Lower leg skin (tissue), 4 donors: ENCODE measurements around the gene SVEP1. TPM values are rescaled to one million over a fixed set of nuclear protein-coding genes. Genes with fewer than 3 reads are reported as not detected.
"Not testable (repeated sequence)": the region's sequence is repeated elsewhere in the genome, so short reads cannot be mapped to it uniquely, and the experiment has no call there.

Source experiments
- DNase-seq, 2 donors: peaks; one replicate each; pipeline ENCODE4 v3.0.0-alpha.2; 2019; ENCODE audit warnings: low spot score in 2 of 2
- H3K4me3 ChIP-seq: fragments of 200-600 bp; sonication (generic); 2 replicates; pipeline ENCODE4 v1.5.1; 2017; ENCODE audit warnings: mild to moderate bottlenecking, low read depth; ENCODE audit not compliant: poor library complexity, severe bottlenecking
- CTCF ChIP-seq, 3 donors: fragments of 450-650 bp; IDR thresholded peaks; one replicate each; pipeline ENCODE4 v1.5.1; 2016; ENCODE audit warnings: antibody characterized with exemption in 3 of 3, mild to moderate bottlenecking in 3 of 3, moderate library complexity in 2 of 3
- POLR2A ChIP-seq, 2 donors: fragments of 450-650 bp; IDR thresholded peaks; one replicate each; pipeline ENCODE4 v1.6.1; 2016 to 2017; ENCODE audit warnings: antibody characterized with exemption in 2 of 2, mild to moderate bottlenecking in 1 of 2, moderate library complexity in 1 of 2
- WGBS, 2 donors: methylation state at CpG; one replicate each; pipeline ENCODE4 v1.1.5; 2018; 5-methylcytosine and 5-hydroxymethylcytosine counted together
- intact Hi-C: fragments of 100-400 bp; cut with DNase I; formaldehyde crosslinking; loops from one replicate; pipeline ENCODE4 v1.15.0; 2023; ENCODE audit warnings: low total_unique reads
- total RNA-seq, 4 donors: library from RNA; depleted of rRNA; stranded (reverse); fragments of >200 nt; gene quantifications; one replicate each; pipeline ENCODE4 v1.1.0, GENCODE V29; 2016

The SVEP1 gene
- total RNA-seq, 4 donors from 2014 or later = 11.1 to 39.0 (median 14.7) TPM

GRCh38 chr9:110414471-110414870, 165.1 kb downstream of the SVEP1 start:
- no peak for DNase-seq
- intact Hi-C loops = no loop called here
- no peak for TF ChIP-seq CTCF (IDR thresholded peaks at IDR 0.05)
- no peak overlapping the region for H3K4me3 ChIP-seq
- 64 to 67% methylated on average over 2 of the region's 2 CpGs for WGBS, 2 donors

- no peak overlapping the region for H3K4me3 ChIP-seq
- no peak for DNase-seq
- 78 to 90% methylated on average over 5 of the region's 5 CpGs for WGBS, 2 donors
- intact Hi-C loops = no loop called here
- TF ChIP-seq CTCF (IDR thresholded peaks at IDR 0.05) (no peak), POLR2A (IDR thresholded peaks at IDR 0.05) (no peak)
Measured at GRCh38 chr9:110410961-110411360, 168.6 kb downstream of the SVEP1 start.

- TF ChIP-seq CTCF (IDR thresholded peaks at IDR 0.05) (no peak), POLR2A (IDR thresholded peaks at IDR 0.05) (no peak)
- no peak for DNase-seq
- WGBS, 2 donors = 74 to 77% methylated on average over 7 of the region's 7 CpGs
- intact Hi-C loops = no loop called here
- no peak overlapping the region for H3K4me3 ChIP-seq
Measured at GRCh38 chr9:110408598-110408997, 170.9 kb downstream of the SVEP1 start.

- no peak for DNase-seq
- TF ChIP-seq POLR2A (IDR thresholded peaks at IDR 0.05) = no peak
- TF ChIP-seq CTCF (IDR thresholded peaks at IDR 0.05) = no peak
- WGBS, 2 donors = 79 to 90% methylated on average over 9 of the region's 9 CpGs
- H3K4me3 ChIP-seq = no peak overlapping the region
- intact Hi-C loops = no loop called here
Measured at GRCh38 chr9:110405858-110406443, 173.6 kb downstream of the SVEP1 start.

GRCh38 chr9:110404473-110404872, 175.1 kb downstream of the SVEP1 start:
- no peak for DNase-seq
- intact Hi-C loops = no loop called here
- H3K4me3 ChIP-seq = no peak overlapping the region
- TF ChIP-seq POLR2A (IDR thresholded peaks at IDR 0.05) (no peak), CTCF (IDR thresholded peaks at IDR 0.05) (no peak)
- 92 to 94% methylated on average over 4 of the region's 4 CpGs for WGBS, 2 donors

- TF ChIP-seq CTCF (IDR thresholded peaks at IDR 0.05) (no peak), POLR2A (IDR thresholded peaks at IDR 0.05) (no peak)
- no peak for DNase-seq
- no peak overlapping the region for H3K4me3 ChIP-seq
- intact Hi-C loops = no loop called here
- 90 to 95% methylated on average over 4 of the region's 4 CpGs for WGBS, 2 donors
Measured at GRCh38 chr9:110399983-110400382, 179.6 kb downstream of the SVEP1 start.

GRCh38 chr9:110398992-110399391, 180.5 kb downstream of the SVEP1 start:
- DNase-seq, intact Hi-C loops, H3K4me3 ChIP-seq: not testable (repeated sequence)
- 51 to 94% methylated on average over 2 of the region's 2 CpGs for WGBS, 2 donors
